ENCODE data around the gene ALDH2.

DNA sequence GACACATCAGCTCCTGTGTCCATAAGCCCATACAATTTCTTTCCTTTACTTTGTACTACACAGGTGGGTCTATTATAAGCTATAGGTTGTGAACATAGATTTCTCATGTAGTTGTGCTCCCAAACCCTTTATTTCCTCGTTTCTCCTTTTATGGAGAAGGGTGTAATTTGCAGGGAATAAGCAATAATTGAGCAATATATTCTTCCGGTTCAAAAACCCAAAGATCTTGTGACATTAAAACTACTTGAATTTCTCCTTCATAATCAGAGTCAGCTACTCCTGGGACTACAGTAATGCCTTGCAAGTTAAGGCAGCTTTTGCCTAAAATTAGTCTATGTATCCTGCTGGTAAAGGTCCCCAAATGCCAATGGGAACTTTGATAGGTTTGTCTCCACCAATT lies 56.2 kb downstream of the ALDH2 start:
- no peak for TF ChIP-seq POLR2AphosphoS5 (IDR thresholded peaks at IDR 0.05; ENCODE audit: borderline replicate concordance, low read depth, low read length)
- TF ChIP-seq EZH2 (IDR thresholded peaks at IDR 0.05) = no peak
